Stimulated activated naive CD8-positive, alpha-beta T cell treated with anti-CD3 and anti-CD28 coated beads, Interleukin-15, Interleukin-2, amounts not matched to agents 100 ng/mL and 50 ng/mL, for 24 hours (primary cell): ENCODE data around the gene MTREX.

ENCODE experiments used
- H3K27ac Mint-ChIP-seq: one replicate; pipeline ENCODE4 v1.8.0; 2021; ENCODE audit warnings: mild to moderate bottlenecking, mixed read lengths
- H3K27me3 Mint-ChIP-seq: one replicate; pipeline ENCODE4 v1.8.0; 2021; ENCODE audit warnings: mixed read lengths
- H3K36me3 Mint-ChIP-seq: one replicate; pipeline ENCODE4 v1.8.0; 2021; ENCODE audit warnings: low read depth, mixed read lengths
- H3K4me1 Mint-ChIP-seq: one replicate; pipeline ENCODE4 v1.8.0; 2021; ENCODE audit warnings: low read depth, mixed read lengths
- H3K4me3 Mint-ChIP-seq: one replicate; pipeline ENCODE4 v1.8.0; 2021; ENCODE audit warnings: mild to moderate bottlenecking, mixed read lengths
- H3K9me3 Mint-ChIP-seq: one replicate; pipeline ENCODE4 v1.8.0; 2021; ENCODE audit warnings: mixed read lengths

Gene MTREX

GRCh38 chr5:55343107-55343506, 35.3 kb downstream of the MTREX start:
- H3K27me3 Mint-ChIP-seq: no peaks in the 10 kb centered on the region
- peaks cover 18% of the 10 kb centered on the region for H3K4me1 Mint-ChIP-seq
- no peak overlapping the region for H3K4me3 Mint-ChIP-seq
- peaks cover 87% of the 10 kb centered on the region for H3K36me3 Mint-ChIP-seq
- no peaks in the 10 kb centered on the region for H3K9me3 Mint-ChIP-seq
- peak overlapping the region; percentile 11 for H3K27ac Mint-ChIP-seq

GRCh38 chr5:55343609-55344008, 35.8 kb downstream of the MTREX start:
- Mint-ChIP-seq H3K36me3 (peaks cover 88% of the 10 kb centered on the region), H3K4me1 (peaks cover 12% of the 10 kb centered on the region), H3K9me3 (no peaks in the 10 kb centered on the region), H3K27ac (no peak overlapping the region), H3K27me3 (no peaks in the 10 kb centered on the region), H3K4me3 (no peak overlapping the region)

GRCh38 chr5:55344392-55344992, 36.7 kb downstream of the MTREX start:
- Mint-ChIP-seq H3K4me1 (peaks cover 4% of the 10 kb centered on the region), H3K4me3 (no peak overlapping the region), H3K9me3 (no peaks in the 10 kb centered on the region), H3K27me3 (no peaks in the 10 kb centered on the region), H3K36me3 (peaks cover 90% of the 10 kb centered on the region), H3K27ac (no peak overlapping the region)

- H3K36me3 Mint-ChIP-seq: peaks cover 94% of the 10 kb centered on the region
- H3K4me3 Mint-ChIP-seq: no peak overlapping the region
- no peaks in the 10 kb centered on the region for H3K27me3 Mint-ChIP-seq
- H3K9me3 Mint-ChIP-seq: no peaks in the 10 kb centered on the region
- H3K4me1 Mint-ChIP-seq: peaks cover 4% of the 10 kb centered on the region
- no peak overlapping the region for H3K27ac Mint-ChIP-seq
These were observed 37.5 kb downstream of the MTREX start for GRCh38 chr5:55345327-55345726.

- Mint-ChIP-seq H3K36me3 (peaks cover 95% of the 10 kb centered on the region), H3K27ac (no peak overlapping the region), H3K27me3 (no peaks in the 10 kb centered on the region), H3K4me1 (peaks cover 4% of the 10 kb centered on the region), H3K4me3 (no peak overlapping the region), H3K9me3 (no peaks in the 10 kb centered on the region)
These were observed 40.0 kb downstream of the MTREX start for GRCh38 chr5:55347786-55348185.

GRCh38 chr5:55350754-55351153, 43.0 kb downstream of the MTREX start:
- Mint-ChIP-seq H3K36me3 (peaks cover 85% of the 10 kb centered on the region), H3K27me3 (no peaks in the 10 kb centered on the region), H3K4me3 (no peak overlapping the region), H3K4me1 (no peaks in the 10 kb centered on the region), H3K9me3 (no peaks in the 10 kb centered on the region), H3K27ac (no peak overlapping the region)

- Mint-ChIP-seq H3K4me3 (no peak overlapping the region), H3K9me3 (no peaks in the 10 kb centered on the region), H3K36me3 (peaks cover 66% of the 10 kb centered on the region), H3K27me3 (no peaks in the 10 kb centered on the region), H3K27ac (no peak overlapping the region), H3K4me1 (no peaks in the 10 kb centered on the region)
These were observed 49.1 kb downstream of the MTREX start for GRCh38 chr5:55356896-55357295.

- Mint-ChIP-seq H3K27me3 (no peaks in the 10 kb centered on the region), H3K4me1 (peaks cover 16% of the 10 kb centered on the region), H3K27ac (no peak overlapping the region), H3K36me3 (peaks cover 56% of the 10 kb centered on the region), H3K4me3 (no peak overlapping the region), H3K9me3 (no peaks in the 10 kb centered on the region)
These were observed 52.4 kb downstream of the MTREX start for GRCh38 chr5:55360190-55360589.

- Mint-ChIP-seq H3K36me3 (peaks cover 56% of the 10 kb centered on the region), H3K9me3 (no peaks in the 10 kb centered on the region), H3K4me3 (no peak overlapping the region), H3K27me3 (no peaks in the 10 kb centered on the region), H3K27ac (no peak overlapping the region), H3K4me1 (peaks cover 19% of the 10 kb centered on the region)
These were observed 56.1 kb downstream of the MTREX start for GRCh38 chr5:55363856-55364255.

- H3K27me3 Mint-ChIP-seq: no peaks in the 10 kb centered on the region
- H3K27ac Mint-ChIP-seq: peak overlapping the region; percentile 83
- peak overlapping the region; percentile 6 for H3K4me3 Mint-ChIP-seq
- H3K4me1 Mint-ChIP-seq: peaks cover 19% of the 10 kb centered on the region
- H3K9me3 Mint-ChIP-seq: no peaks in the 10 kb centered on the region
- peaks cover 54% of the 10 kb centered on the region for H3K36me3 Mint-ChIP-seq
These were observed 56.8 kb downstream of the MTREX start for GRCh38 chr5:55364537-55365055.

GRCh38 chr5:55370291-55370925, 62.6 kb downstream of the MTREX start:
- H3K4me1 Mint-ChIP-seq: peaks cover under 1% of the 10 kb centered on the region
- H3K36me3 Mint-ChIP-seq: peaks cover 73% of the 10 kb centered on the region
- H3K4me3 Mint-ChIP-seq: no peak overlapping the region
- no peaks in the 10 kb centered on the region for H3K27me3 Mint-ChIP-seq
- no peak overlapping the region for H3K27ac Mint-ChIP-seq
- peaks cover 14% of the 10 kb centered on the region for H3K9me3 Mint-ChIP-seq

- H3K4me3 Mint-ChIP-seq: no peak overlapping the region
- H3K4me1 Mint-ChIP-seq: no peaks in the 10 kb centered on the region
- no peaks in the 10 kb centered on the region for H3K27me3 Mint-ChIP-seq
- no peak overlapping the region for H3K27ac Mint-ChIP-seq
- peaks cover 14% of the 10 kb centered on the region for H3K9me3 Mint-ChIP-seq
- peaks cover 75% of the 10 kb centered on the region for H3K36me3 Mint-ChIP-seq
These were observed 63.4 kb downstream of the MTREX start for GRCh38 chr5:55371145-55371544.

- no peaks in the 10 kb centered on the region for H3K27me3 Mint-ChIP-seq
- H3K27ac Mint-ChIP-seq: no peak overlapping the region
- H3K4me3 Mint-ChIP-seq: no peak overlapping the region
- peaks cover 14% of the 10 kb centered on the region for H3K9me3 Mint-ChIP-seq
- H3K4me1 Mint-ChIP-seq: no peaks in the 10 kb centered on the region
- H3K36me3 Mint-ChIP-seq: peaks cover 67% of the 10 kb centered on the region
These were observed 64.5 kb downstream of the MTREX start for GRCh38 chr5:55372130-55372925.

- peaks cover 9% of the 10 kb centered on the region for H3K9me3 Mint-ChIP-seq
- H3K4me1 Mint-ChIP-seq: peaks cover 12% of the 10 kb centered on the region
- H3K27ac Mint-ChIP-seq: no peak overlapping the region
- H3K27me3 Mint-ChIP-seq: no peaks in the 10 kb centered on the region
- no peak overlapping the region for H3K4me3 Mint-ChIP-seq
- H3K36me3 Mint-ChIP-seq: peaks cover 71% of the 10 kb centered on the region
These were observed 70.0 kb downstream of the MTREX start for GRCh38 chr5:55377810-55378209.

- Mint-ChIP-seq H3K27ac (no peak overlapping the region), H3K9me3 (peaks cover 12% of the 10 kb centered on the region), H3K27me3 (no peaks in the 10 kb centered on the region), H3K4me1 (peaks cover 27% of the 10 kb centered on the region), H3K36me3 (peaks cover 86% of the 10 kb centered on the region), H3K4me3 (no peak overlapping the region)
These were observed 75.5 kb downstream of the MTREX start for GRCh38 chr5:55383254-55383653.
